ENCODE results near the gene PPP6R2. TPM values are rescaled to one million over a fixed set of nuclear protein-coding genes. Genes with fewer than 3 reads are reported as not detected.
"Not testable (repeated sequence)": the region's sequence is repeated elsewhere in the genome, so short reads cannot be mapped to it uniquely, and the experiment has no call there.

Gene PPP6R2
- total RNA-seq, 1 donor from 2014 or later, result 62.8 TPM

DNA sequence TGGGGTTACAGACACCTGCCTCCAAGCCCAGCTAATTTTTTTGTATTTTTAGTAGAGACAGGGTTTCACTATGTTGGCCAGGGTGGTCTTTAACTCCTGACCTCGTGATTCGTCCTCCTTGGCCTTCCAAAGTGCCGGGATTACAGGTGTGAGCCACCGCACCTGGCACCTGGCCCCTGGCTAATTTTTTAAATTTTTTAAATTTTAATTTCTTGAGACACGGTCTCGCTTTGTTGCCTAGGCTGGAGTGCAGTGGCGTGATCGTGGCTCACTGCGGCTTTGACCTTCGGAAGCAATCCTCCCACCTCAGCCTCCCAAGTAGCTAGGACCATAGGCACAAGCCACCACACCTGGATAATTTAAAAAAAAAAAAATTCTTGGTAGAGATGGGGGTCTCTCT, 14.6 kb downstream of the PPP6R2 start:
- Mint-ChIP-seq H3K27ac (no peak overlapping the region), H3K4me3 (no peak overlapping the region), H3K27me3 (no peaks in the 10 kb centered on the region), H3K36me3 (peaks cover 32% of the 10 kb centered on the region), H3K9me3 (no peaks in the 10 kb centered on the region), H3K4me1 (ENCODE audit: unreplicated experiment) (peaks cover 2% of the 10 kb centered on the region)
- DNase-seq (ENCODE audit: extremely low spot score, unreplicated experiment), result no peak
- no peak for TF ChIP-seq CTCF (conservative IDR thresholded peaks at IDR 0.05)

- no peak overlapping the region for H3K4me3 Mint-ChIP-seq
- no peaks in the 10 kb centered on the region for H3K9me3 Mint-ChIP-seq
- H3K27ac Mint-ChIP-seq, result no peak overlapping the region
- no peak for TF ChIP-seq CTCF (conservative IDR thresholded peaks at IDR 0.05)
- DNase-seq (ENCODE audit: extremely low spot score, unreplicated experiment), result no peak
- H3K4me1 Mint-ChIP-seq (ENCODE audit: unreplicated experiment), result peaks cover 9% of the 10 kb centered on the region
- peaks cover 32% of the 10 kb centered on the region for H3K36me3 Mint-ChIP-seq
- no peaks in the 10 kb centered on the region for H3K27me3 Mint-ChIP-seq
These were observed 17.5 kb downstream of the PPP6R2 start for GRCh38 chr22:50360578-50360977.

- TF ChIP-seq CTCF (conservative IDR thresholded peaks at IDR 0.05), result no peak
- Mint-ChIP-seq H3K27me3 (no peaks in the 10 kb centered on the region), H3K4me3 (no peak overlapping the region), H3K4me1 (ENCODE audit: unreplicated experiment) (peaks cover 9% of the 10 kb centered on the region), H3K36me3 (peaks cover 35% of the 10 kb centered on the region), H3K9me3 (no peaks in the 10 kb centered on the region), H3K27ac (no peak overlapping the region)
- no peak for DNase-seq (ENCODE audit: extremely low spot score, unreplicated experiment)
These were observed 18.1 kb downstream of the PPP6R2 start for GRCh38 chr22:50361222-50361621.

DNA sequence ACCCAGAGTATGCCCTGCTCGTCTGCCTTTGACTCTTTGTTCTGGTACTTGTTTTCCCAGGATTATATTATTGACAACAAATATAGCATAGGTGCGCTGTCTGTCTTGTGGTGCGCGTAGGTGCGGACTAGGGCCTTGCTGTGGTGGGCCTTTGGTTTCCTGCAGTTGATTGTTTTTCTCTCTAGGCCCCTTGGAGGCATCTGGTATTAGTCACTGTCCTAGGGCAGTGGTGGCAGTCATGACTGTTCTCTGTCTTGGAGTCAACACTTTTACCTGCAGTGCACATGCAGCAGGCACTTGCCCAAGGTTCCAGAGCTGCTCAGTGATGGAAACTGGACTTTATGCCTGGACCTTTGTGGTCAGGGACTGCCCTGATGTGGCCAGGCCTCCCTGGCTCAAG, 18.6 kb downstream of the PPP6R2 start:
- Mint-ChIP-seq H3K27me3 (no peaks in the 10 kb centered on the region), H3K27ac (no peak overlapping the region), H3K4me1 (ENCODE audit: unreplicated experiment) (peaks cover 13% of the 10 kb centered on the region), H3K9me3 (no peaks in the 10 kb centered on the region), H3K4me3 (no peak overlapping the region), H3K36me3 (peaks cover 35% of the 10 kb centered on the region)
- TF ChIP-seq CTCF (conservative IDR thresholded peaks at IDR 0.05), result no peak
- no peak for DNase-seq (ENCODE audit: extremely low spot score, unreplicated experiment)

- Mint-ChIP-seq H3K9me3 (no peaks in the 10 kb centered on the region), H3K4me3 (no peak overlapping the region), H3K4me1 (ENCODE audit: unreplicated experiment) (peaks cover 18% of the 10 kb centered on the region), H3K27me3 (no peaks in the 10 kb centered on the region), H3K36me3 (peaks cover 34% of the 10 kb centered on the region), H3K27ac (no peak overlapping the region)
- DNase-seq (ENCODE audit: extremely low spot score, unreplicated experiment), result no peak
- no peak for TF ChIP-seq CTCF (conservative IDR thresholded peaks at IDR 0.05)
These were observed 20.2 kb downstream of the PPP6R2 start for GRCh38 chr22:50363166-50363802.

- not testable (repeated sequence) for H3K9me3 Mint-ChIP-seq, H3K27ac Mint-ChIP-seq, H3K4me3 Mint-ChIP-seq
These were observed 20.7 kb downstream of the PPP6R2 start for GRCh38 chr22:50363803-50364194.

More at GRCh38 chr22:50363803-50364194, 20.7 kb downstream of the PPP6R2 start:
- Mint-ChIP-seq H3K36me3 (peaks cover 31% of the 10 kb centered on the region), H3K4me1 (ENCODE audit: unreplicated experiment) (peaks cover 18% of the 10 kb centered on the region)
- not testable (repeated sequence) for DNase-seq (ENCODE audit: extremely low spot score, unreplicated experiment); H3K27me3 Mint-ChIP-seq

Measured in type B pancreatic cell (in vitro differentiated cells).